Right ventricle myocardium superior (tissue), 1 donor: ENCODE data around the gene NFE2L3. TPM values are rescaled to one million over a fixed set of nuclear protein-coding genes. Genes with fewer than 3 reads are reported as not detected.

Source experiments
- ATAC-seq: fragments of 200-7000 bp; cut with Tn5 transposase; one replicate; pipeline ENCODE4 v1.9.1; 2020; ENCODE audit warnings: mild to moderate bottlenecking; ENCODE audit not compliant: poor library complexity
- DNase-seq: peaks from one replicate; pipeline ENCODE4 v3.0.0-alpha.2; 2020
- intact Hi-C: fragments of 100-400 bp; cut with DNase I; formaldehyde crosslinking; loops from one replicate; pipeline ENCODE4 v1.11.2; 2022
- total RNA-seq: library from RNA; stranded (reverse); fragmentation: NEBNext Ultra II Directional; extraction: Animal tissue kit (Norgen Biotek cat#: 25700); gene quantifications from one replicate; pipeline ENCODE4 v1.2.1, GENCODE V29; 2021
- donor health status: DM: no; HTN: yes; CAD: no; lungs with severe emphysema.

Gene NFE2L3
- total RNA-seq, 1 donor from 2014 or later, result 0.91 TPM

- intact Hi-C loops, result no loop called here
- ATAC-seq, result no peak
- DNase-seq, result no peak
Measured at GRCh38 chr7:26212921-26213718, 61.1 kb downstream of the NFE2L3 start.

GRCh38 chr7:26213807-26214515, 62.0 kb downstream of the NFE2L3 start:
- intact Hi-C loops, result no loop called here
- DNase-seq, result no peak
- no peak for ATAC-seq

GRCh38 chr7:26216049-26216448, 64.1 kb downstream of the NFE2L3 start:
- ATAC-seq (no peak), DNase-seq (no peak)
- intact Hi-C loops, result no loop called here

GRCh38 chr7:26224359-26224758, 72.4 kb downstream of the NFE2L3 start:
- intact Hi-C loops, result no loop called here

DNA sequence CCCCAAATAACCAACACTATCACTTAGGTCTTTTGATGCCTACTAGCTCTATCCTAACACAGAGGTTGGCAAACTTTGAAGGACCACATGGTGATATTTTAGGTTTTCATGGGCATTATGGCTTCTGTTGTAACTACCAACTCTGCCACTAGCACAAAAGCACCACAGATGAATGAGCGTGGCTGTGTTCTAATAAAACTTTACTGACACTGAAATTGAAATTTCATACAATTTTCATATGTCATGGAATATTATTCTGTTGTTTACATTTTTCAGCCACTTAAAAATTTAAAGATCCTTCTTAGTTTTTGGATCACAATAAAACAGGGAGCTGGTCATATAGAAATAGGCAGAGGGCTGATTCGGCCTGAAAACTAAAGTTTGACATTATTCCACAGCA, 76.0 kb downstream of the NFE2L3 start:
- ATAC-seq (no peak), DNase-seq (no peak)

More at GRCh38 chr7:26224359-26224758, 72.4 kb downstream of the NFE2L3 start:
- no peak for DNase-seq
- no peak for ATAC-seq

GRCh38 chr7:26233902-26234511, 82.0 kb downstream of the NFE2L3 start:
- intact Hi-C loops, result no loop called here
- no peak for DNase-seq
- ATAC-seq, result no peak

More for the DNA sequence above, 76.0 kb downstream of the NFE2L3 start:
- intact Hi-C loops, result no loop called here

Other genes with a start within 250 kb of the NFE2L3 start
- gene HNRNPA2B1, start 48.5 kb downstream of the NFE2L3 start, total RNA-seq, result 400 TPM
- 54.2 TPM for gene CBX3, start 49.5 kb downstream of the NFE2L3 start, total RNA-seq
- 1.2 TPM for gene SNX10, start 139.7 kb downstream of the NFE2L3 start, total RNA-seq